ENCODE results near the gene FAM222A.

DNA sequence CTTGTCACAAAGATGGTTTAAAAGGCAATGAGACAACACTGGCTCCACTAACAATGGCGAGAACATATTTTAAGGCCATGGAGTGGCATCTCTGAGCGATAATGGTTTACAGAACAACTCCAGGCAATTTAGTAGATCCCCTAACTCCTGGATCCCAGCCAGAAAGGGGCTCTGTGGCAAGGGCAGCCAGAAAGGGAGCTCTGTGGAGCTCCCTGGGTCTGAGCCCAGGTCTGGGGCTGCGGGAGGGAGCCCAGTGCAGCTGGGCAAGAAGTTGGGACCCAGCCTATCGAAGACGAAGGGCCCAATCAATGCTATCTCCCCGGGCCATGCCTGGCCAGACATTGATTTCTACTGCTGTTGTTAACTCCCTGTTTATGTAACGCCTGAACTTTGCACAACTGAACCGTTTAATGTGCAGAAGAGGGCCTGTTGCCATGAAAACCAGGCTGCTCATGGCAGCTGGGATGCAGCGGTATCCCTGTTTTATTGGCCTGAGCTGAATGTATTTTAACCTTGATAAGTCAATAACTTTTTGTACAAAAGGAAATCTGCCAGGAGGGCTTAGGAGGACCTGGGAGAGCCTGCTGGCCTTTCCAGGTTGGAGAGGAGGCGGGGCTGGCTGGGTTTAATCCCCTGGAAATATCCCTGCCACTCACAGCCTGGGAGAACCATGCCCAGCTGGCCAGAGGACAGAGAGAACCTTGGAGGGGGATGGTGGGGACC lies 6.7 kb upstream of the FAM222A start:
- TF ChIP-seq EZH2 (IDR thresholded peaks at IDR 0.05; ENCODE audit: insufficient read depth, poor library complexity, severe bottlenecking): no peak
- TF ChIP-seq EZH2phosphoT487 (IDR thresholded peaks at IDR 0.05; ENCODE audit: insufficient read depth, low read depth): no peak

Measured in GM23248 (cell line).